GM21360 (cell line): ENCODE measurements around the gene ULK3.
A peak's percentile ranks its signal among the peaks of the same experiment; 100 is the strongest.

Source experiments
- ATAC-seq: cut with Tn5 transposase; IDR thresholded peaks from one replicate; pipeline ENCODE4 v1.9.1; 2021; ENCODE audit warnings: mild to moderate bottlenecking, moderate library complexity; ENCODE audit not compliant: unreplicated experiment

Gene ULK3

DNA sequence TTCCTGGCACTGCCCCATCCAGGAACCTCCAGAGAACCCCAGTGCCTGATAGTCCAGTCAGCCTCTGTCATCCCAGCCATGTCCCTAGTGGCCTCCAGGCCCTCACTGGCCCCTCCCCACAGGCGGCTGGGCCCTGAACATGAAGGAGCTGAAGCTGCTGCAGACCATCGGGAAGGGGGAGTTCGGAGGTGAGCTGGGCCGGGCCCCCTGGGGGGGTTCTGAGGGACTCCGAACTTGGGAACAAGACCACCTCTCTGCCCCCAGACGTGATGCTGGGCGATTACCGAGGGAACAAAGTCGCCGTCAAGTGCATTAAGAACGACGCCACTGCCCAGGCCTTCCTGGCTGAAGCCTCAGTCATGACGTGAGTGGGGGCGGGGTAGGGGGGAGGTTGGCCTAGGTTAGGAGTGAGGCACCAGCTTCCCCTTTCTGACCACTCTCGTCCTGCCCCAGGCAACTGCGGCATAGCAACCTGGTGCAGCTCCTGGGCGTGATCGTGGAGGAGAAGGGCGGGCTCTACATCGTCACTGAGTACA lies 42.3 kb downstream of the ULK3 start:
- no peak for ATAC-seq

GRCh38 chr15:74799856-74800558 lies 42.9 kb downstream of the ULK3 start:
- peak; percentile 74 for ATAC-seq

- ATAC-seq: no peak
These were observed 43.6 kb downstream of the ULK3 start for GRCh38 chr15:74799255-74799855.

GRCh38 chr15:74798388-74799254 lies 44.3 kb downstream of the ULK3 start:
- ATAC-seq: no peak

GRCh38 chr15:74795966-74796625 lies 46.9 kb downstream of the ULK3 start:
- no peak for ATAC-seq

DNA sequence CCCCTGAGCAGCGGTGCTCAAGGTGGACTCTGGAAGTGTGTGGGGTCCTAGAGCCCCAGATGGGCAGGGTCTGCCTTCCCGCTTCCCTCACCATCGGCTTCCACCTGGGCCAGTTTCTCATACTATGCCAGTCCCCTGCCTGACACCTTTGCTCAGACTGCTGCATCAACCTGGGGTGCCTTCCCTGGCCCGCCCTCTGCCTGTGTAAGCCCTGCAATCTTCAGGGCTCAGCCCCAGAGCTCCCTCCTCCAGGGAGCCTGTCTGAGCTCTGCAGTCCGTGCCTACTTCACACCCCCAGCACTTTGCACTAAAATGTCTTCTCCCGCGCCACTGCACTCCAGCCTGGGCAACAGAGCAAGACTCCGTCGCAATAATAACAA lies 48.0 kb downstream of the ULK3 start:
- ATAC-seq: no peak

DNA sequence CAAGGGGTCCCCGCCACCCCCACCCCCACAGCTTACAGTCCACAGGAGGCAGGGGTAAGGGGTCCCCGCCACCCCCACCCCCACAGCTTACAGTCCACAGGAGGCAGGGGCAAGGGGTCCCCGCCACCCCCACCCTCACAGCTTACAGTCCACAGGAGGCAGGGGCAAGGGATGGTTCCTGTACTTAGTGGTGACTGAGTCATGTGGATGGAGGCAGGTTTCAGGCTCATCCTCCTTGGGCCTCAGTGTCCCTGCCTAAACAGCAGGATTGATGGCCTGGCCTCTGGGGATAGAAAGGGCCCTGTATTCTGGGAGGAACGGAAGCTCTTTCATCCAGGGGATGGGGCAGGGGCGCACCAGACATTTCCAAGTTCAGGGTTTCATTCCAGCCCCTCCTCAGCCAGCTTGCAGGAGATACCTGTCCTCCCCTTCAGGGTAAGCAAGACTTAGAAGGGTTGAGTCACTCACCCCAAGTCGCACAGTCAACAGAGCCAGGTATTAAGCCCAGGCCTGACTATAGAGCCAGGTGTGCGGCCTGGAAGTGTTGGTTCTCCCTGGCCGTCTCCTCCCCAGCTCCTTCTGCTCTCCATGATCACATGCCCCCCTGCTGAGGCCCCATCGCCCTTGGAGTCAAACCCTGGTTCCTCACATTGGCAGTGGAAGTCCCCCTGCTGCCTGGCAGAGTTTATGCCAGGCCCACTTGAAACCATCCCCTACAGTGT lies 48.5 kb downstream of the ULK3 start:
- ATAC-seq: no peak

DNA sequence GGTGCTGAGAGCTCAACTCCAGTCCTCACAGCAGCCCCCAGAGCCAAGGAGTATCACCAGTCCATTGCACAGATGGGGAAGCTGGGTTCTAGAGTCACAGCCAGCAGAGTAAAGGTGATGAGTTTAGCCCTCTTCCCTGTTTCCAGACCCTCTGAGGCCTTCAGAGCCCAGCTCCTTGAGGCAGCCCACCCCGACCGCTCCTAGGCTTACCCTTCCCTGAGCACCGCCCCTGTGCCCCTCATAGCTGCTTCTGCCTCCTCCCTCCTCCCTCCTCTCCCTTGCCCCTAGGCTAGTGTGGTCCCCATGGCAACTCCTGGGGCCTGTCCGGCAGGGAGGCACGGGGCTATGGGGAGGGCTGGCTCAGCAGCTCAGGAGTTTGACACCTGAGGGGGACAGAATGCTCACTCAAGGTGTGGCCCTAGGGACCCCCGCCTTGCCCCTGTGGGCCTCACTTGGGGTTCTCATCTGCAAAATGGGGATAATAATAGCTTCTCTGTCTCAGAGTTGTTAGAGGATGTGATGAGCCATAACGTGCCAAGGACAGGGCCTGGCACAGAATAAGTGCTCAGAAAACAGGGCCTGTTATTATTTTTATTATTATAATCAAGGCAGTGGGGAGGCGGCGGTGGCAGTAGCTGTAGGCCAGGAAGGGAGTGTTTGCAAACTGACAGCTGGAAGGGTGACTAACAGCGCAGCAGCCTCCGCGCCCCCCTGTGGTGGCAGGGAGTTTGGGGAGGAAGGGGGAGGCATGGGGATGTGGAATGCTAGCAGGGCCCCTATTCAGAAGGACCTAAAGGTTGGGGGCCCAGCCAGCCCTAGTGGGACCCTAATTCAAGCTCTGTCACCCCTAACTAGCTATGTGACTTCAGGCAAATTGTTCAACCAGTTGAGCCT lies 49.6 kb downstream of the ULK3 start:
- ATAC-seq: no peak

- ATAC-seq: no peak
These were observed 50.5 kb downstream of the ULK3 start for GRCh38 chr15:74792227-74793016.

- no peak for ATAC-seq
These were observed 51.3 kb downstream of the ULK3 start for GRCh38 chr15:74791667-74792066.

DNA sequence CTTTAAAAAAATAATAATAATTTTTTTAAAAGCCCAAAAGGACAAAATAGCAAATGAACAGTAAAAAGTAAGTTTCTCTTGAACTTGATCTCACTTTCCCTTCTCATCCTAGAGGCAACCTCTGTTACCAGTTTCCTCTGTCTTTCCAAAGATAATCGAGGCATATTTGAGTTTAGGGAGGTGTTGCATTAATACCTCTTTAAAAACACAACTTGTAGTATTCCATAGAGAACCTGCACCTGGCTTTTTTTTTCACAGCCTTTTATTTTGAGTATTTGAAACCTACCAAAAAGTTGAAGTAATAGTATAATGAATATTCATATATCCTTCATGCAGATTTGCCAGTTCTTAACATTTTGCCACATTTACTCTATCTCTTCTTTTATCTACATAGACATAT lies 51.9 kb downstream of the ULK3 start:
- ATAC-seq: no peak

DNA sequence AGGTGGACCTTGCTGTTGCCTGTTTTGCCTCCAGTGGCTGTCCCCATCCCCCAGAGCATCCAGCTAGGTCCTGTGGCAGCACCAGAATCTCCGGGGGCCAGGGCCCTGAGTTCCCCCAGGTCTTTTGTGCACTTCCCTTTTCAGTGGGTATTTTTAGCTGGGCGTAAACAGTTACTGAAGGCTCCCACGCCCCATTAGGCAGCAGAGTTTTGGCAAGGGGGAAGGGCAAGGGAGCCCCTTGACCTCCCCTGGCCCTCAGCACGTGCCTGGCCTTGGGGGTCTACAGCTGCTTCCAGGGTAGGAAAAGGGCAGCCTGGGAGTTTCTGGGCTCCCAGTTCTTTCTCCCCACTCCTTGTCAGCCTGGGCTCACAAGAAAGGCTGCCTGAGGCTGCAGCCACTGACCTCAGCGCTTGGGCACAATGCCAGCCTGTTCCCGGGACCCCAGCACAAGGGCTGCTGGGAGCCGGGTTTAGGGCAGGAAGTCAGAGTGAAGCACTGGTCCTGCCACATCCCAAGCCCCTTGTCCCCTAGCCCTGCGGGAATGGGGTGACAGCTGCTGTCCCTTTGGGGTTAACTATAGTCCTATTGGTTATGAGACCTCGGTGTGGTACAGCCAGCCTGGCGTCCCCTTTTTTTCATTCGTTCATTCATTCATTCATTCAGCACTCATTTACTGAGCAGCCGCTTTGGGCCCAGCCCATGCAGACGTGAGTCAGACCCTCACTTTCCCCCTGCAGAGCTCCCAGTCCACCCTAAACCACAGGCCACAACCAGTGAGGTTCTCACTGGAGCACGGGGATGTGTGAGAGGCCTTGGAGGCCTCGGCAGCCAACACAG lies 52.7 kb downstream of the ULK3 start:
- ATAC-seq: no peak

- no peak for ATAC-seq
These were observed 53.2 kb downstream of the ULK3 start for GRCh38 chr15:74789741-74790079.

DNA sequence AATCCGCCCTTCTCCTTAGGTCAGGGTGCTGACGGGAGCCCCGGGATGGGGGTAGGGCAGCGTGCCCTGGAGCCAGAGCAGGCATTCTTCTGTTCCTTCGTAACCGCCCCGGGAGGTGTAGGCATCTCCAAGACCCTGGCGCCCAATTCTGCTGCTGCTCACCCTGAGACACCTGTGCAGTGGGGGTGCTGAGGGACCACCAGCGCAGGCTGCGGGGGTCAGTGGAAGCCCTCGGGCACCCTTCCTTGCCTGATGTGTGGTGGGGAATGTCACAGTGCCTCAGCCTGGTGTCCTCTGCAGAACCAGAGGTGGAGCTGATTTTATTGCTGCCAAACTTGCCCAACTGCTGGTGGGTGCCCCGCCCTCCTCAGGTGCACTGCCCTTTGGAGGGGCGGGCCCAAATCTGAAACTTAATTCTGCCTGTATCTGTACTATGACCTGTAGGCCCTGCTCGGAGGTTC lies 53.8 kb downstream of the ULK3 start:
- ATAC-seq: no peak

DNA sequence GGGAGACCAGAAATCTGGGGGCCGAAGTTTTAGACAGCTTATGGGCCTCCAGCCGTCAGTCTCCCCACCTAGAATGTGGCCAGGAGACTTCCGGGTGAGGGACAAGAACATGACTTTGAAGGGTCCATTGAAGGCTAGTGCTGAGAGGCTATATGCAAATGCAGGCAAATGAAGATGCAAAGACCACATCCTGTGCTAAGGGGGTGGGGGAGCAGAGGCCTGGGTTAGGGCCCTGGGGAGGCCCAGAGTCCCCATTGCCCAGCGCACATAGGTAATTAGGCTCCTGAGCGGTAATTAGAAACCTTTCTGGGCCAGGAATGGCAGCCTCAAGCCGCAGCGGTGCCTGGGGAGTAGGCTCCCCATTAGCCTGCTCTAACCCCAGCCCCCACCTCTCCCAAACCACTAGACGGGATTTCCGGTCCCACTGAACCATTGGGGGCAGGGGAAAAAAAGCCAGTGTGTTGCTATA lies 54.2 kb downstream of the ULK3 start:
- ATAC-seq: peak; percentile 19

DNA sequence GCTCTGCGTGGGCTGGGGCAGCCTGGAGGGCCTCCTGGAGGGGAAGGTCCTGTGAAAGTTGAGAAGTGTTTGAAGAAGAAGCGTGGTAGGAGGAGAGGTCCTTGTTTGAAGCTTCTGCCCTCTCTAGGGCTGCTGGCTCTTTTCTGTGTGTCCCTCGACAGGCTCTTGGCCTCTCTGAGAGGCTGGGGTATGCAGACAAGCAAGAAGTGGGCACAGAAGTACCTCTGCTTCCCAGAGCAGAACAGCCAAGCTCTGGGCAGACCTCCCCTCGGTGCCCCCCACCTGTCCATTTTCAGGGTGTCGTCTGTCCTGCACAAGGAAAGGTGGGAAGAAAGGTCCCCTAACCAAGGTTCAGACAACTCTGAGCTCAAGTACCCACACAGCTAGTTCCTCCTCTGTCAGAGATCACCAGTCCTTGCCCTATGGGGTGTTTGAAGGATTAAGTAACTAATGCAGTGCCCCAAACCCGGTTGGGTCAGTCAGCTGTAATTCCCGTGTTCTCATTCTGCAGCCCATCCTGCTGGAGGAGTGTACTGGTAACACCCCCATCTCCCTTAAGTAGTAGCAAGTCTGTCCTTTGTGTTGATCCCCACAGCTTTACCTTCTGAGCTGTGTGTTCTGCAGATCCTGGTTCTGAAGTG lies 54.8 kb downstream of the ULK3 start:
- ATAC-seq: no peak
